Activated CD8-positive, alpha-beta memory T cell treated with anti-CD3 and anti-CD28 coated beads for 36 hours (primary cell): ENCODE data around the gene C4B. TPM values are rescaled to one million over a fixed set of nuclear protein-coding genes. Genes with fewer than 3 reads are reported as not detected.
"Not testable (repeated sequence)": the region's sequence is repeated elsewhere in the genome, so short reads cannot be mapped to it uniquely, and the experiment has no call there.

Experiments
- CTCF ChIA-PET: fragments of 350-600 bp; sonication (Branson Sonifier 250); formaldehyde crosslinking; loops from one replicate; lab custom pipeline; 2021; ENCODE audit warnings: antibody characterized with exemption; lab: Charles Lee
- POLR2A ChIA-PET: fragments of 350-600 bp; sonication (Branson Sonifier 250); formaldehyde crosslinking; loops from one replicate; lab custom pipeline; 2021; ENCODE audit warnings: antibody characterized with exemption; lab: Charles Lee
- total RNA-seq, 2 experiments: library from RNA; stranded (reverse); gene quantifications; one replicate each; pipeline ENCODE4 v1.2.3, GENCODE V29; 2021

Gene C4B
- total RNA-seq, 2 experiments from 2014 or later, result 2.5 to 3.6 TPM

DNA sequence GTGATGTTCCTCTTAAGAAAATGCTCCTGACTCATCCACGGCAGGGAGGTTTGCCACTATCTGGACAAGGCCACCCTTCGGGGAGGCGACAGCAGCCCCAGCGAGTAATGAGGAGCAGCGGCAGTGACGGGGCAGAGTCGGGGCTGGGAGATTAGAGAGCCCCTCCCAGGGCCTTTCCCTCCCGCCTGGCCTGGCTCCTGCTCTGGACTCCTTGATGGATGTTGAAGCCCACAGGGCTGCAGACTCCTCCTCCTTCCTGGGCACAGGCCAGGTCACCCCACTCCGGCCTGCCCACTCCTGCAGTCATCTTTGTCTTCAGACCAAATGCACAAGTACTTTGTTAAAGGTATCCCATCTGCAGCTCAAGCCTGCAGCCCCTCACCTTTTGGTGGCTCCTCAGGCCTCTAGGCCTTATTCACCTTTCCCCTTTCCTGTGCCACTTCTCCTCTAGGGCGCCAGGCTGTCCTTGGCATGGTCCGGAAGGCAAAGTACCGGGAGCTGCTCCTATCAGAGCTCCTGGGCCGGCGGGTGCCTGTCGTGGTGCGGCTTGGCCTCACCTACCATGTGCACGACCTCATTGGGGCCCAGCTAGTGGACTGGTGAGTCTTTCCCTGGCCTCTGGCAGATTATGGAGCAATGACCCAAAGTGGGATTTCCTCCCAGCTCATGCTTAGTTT is 1.5 kb upstream of the C4B start:
- POLR2A ChIA-PET, CTCF ChIA-PET: not testable (repeated sequence)

- CTCF ChIA-PET, POLR2A ChIA-PET: not testable (repeated sequence)
Measured at GRCh38 chr6:32013738-32014137, 857 bp upstream of the C4B start.

DNA sequence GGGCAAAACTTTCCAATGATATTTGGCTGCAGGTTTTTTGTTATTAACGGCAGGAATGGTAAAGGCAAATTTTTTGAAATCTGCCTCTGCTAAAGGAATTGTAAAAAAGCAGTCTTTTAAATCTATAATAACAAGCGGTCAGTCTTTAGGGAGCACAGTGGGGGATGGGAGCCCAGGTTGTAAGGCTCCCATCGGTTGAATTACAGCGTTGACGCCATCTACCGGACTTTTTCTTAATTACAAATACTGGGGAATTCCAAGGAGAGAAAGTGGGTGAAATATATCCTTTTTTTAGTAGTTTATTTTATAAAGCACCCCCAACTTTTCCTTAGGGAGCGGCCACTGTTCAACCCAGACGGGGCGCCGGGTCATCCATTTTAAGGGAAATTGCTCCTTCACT is 7.5 kb downstream of the C4B start:
- POLR2A ChIA-PET, CTCF ChIA-PET: not testable (repeated sequence)

GRCh38 chr6:32028631-32029030 is 14.0 kb downstream of the C4B start:
- POLR2A ChIA-PET, CTCF ChIA-PET: not testable (repeated sequence)

GRCh38 chr6:32029553-32029952 is 15.0 kb downstream of the C4B start:
- CTCF ChIA-PET, POLR2A ChIA-PET: not testable (repeated sequence)

- POLR2A ChIA-PET, CTCF ChIA-PET: not testable (repeated sequence)
Measured at GRCh38 chr6:32035283-32036013, 20.9 kb downstream of the C4B start.

- POLR2A ChIA-PET, CTCF ChIA-PET: not testable (repeated sequence)
Measured at GRCh38 chr6:32037136-32037535, 22.5 kb downstream of the C4B start.

- CTCF ChIA-PET, result not testable (repeated sequence)
Measured at GRCh38 chr6:32037598-32038524, 23.3 kb downstream of the C4B start, which contains the start of gene CYP21A2. TSS of gene CYP21A2 (plus strand) at chr6:32038415. CDS start at chr6:32038423, 8 bp downstream.

DNA sequence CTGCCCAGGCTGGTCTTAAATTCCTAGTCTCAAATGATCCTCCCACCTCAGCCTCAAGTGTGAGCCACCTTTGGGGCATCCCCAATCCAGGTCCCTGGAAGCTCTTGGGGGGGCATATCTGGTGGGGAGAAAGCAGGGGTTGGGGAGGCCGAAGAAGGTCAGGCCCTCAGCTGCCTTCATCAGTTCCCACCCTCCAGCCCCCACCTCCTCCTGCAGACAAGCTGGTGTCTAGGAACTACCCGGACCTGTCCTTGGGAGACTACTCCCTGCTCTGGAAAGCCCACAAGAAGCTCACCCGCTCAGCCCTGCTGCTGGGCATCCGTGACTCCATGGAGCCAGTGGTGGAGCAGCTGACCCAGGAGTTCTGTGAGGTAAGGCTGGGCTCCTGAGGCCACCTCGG is 24.3 kb downstream of the C4B start:
- CTCF ChIA-PET, POLR2A ChIA-PET: not testable (repeated sequence)

More at GRCh38 chr6:32037598-32038524, 23.3 kb downstream of the C4B start, which contains the start of gene CYP21A2:
- POLR2A ChIA-PET, result not testable (repeated sequence)

DNA sequence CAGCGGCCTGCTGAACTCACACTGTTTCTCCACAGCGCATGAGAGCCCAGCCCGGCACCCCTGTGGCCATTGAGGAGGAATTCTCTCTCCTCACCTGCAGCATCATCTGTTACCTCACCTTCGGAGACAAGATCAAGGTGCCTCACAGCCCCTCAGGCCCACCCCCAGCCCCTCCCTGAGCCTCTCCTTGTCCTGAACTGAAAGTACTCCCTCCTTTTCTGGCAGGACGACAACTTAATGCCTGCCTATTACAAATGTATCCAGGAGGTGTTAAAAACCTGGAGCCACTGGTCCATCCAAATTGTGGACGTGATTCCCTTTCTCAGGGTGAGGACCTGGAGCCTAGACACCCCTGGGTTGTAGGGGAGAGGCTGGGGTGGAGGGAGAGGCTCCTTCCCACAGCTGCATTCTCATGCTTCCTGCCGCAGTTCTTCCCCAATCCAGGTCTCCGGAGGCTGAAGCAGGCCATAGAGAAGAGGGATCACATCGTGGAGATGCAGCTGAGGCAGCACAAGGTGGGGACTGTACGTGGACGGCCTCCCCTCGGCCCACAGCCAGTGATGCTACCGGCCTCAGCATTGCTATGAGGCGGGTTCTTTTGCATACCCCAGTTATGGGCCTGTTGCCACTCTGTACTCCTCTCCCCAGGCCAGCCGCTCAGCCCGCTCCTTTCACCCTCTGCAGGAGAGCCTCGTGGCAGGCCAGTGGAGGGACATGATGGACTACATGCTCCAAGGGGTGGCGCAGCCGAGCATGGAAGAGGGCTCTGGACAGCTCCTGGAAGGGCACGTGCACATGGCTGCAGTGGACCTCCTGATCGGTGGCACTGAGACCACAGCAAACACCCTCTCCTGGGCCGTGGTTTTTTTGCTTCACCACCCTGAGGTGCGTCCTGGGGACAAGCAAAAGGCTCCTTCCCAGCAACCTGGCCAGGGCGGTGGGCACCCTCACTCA is 25.0 kb downstream of the C4B start:
- CTCF ChIA-PET, POLR2A ChIA-PET: not testable (repeated sequence)

- POLR2A ChIA-PET, CTCF ChIA-PET: not testable (repeated sequence)
Measured at GRCh38 chr6:32040299-32041049, 25.9 kb downstream of the C4B start.

DNA sequence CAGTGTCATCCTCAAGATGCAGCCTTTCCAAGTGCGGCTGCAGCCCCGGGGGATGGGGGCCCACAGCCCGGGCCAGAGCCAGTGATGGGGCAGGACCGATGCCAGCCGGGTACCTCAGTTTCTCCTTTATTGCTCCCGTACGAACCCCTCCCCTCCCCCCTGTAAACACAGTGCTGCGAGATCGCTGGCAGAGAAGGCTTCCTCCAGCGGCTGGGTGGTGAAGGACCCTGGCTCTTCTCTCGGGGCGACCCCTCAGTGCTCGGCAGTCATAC is 26.4 kb downstream of the C4B start:
- CTCF ChIA-PET, POLR2A ChIA-PET: not testable (repeated sequence)

GRCh38 chr6:32041385-32041784 is 26.8 kb downstream of the C4B start:
- CTCF ChIA-PET, POLR2A ChIA-PET: not testable (repeated sequence)

GRCh38 chr6:32042276-32042675 is 27.7 kb downstream of the C4B start:
- POLR2A ChIA-PET, CTCF ChIA-PET: not testable (repeated sequence)

DNA sequence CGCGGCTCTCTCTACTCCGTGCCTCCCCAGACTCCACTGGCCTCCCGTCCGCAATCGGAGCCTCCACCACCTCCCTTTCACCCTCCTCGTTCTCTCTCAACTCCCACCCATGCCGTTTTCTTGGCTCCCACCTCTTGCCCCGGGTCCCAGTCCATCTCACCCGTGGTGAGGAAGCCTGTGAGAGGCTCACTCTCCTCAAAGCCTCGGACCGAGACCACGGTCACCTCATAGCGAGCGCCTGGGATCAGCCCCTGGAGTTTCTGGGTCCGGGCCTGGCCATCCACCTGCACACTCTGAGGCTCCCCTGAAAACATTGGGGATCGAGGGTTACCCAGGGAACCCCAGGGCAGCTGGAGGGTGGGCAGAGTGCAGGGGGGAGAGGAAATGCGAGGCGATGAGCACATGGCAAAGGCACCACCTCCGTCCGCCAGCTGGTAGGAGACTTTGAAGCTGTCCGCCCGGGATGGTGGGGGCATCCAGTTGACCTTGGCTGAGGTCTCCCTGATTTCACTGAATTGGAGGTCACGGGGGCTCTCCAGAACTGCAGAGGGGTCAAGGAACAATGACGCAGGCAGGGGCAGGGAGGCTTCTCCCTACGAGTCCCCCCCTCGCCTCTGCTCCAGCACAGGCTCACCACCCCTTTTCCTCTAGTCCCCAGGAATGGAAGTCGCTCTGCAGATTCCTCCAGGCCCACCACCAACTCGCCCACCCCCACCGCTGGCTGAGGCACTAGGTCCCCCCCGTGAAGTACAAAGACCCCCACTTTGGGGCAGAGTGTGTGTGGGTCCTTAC is 29.2 kb downstream of the C4B start:
- POLR2A ChIA-PET, CTCF ChIA-PET: not testable (repeated sequence)

DNA sequence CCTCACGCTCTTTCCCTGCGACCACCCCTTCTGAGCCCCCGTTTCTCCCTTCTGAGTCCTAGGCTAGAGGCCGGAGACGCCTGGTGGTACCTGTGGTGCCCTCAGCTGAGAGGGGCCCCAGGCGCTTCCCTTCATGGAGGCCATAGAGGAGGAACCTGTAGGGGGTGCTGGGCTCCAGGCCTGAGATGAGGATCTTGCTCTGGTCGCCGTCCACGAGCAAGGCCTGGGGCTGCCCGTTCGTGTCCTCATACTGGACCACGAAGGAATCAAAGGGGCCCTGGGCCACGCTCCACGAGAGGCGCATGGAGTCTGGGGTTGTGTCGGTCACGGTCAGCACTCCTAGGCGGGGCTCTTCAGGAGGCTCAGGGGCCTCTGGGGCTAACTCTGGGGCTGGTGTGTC is 30.3 kb downstream of the C4B start:
- CTCF ChIA-PET, POLR2A ChIA-PET: not testable (repeated sequence)

- CTCF ChIA-PET, result no interaction called here
- POLR2A ChIA-PET, result no interaction called here
Measured at GRCh38 chr6:32045811-32046449, 31.3 kb downstream of the C4B start.
